ENCODE results near the gene TSACC. TPM values are rescaled to one million over a fixed set of nuclear protein-coding genes. Genes with fewer than 3 reads are reported as not detected.

Gene TSACC
- total and polyA plus RNA-seq, 10 of the 15 experiments (the other 5 are each of a cell fraction or from before 2014, with no cell fraction given): 0.25 to 2.8 (median 0.92) TPM; not detected in 4

- TF ChIP-seq RAD51 (IDR thresholded peaks at IDR 0.05): no peak
- TF ChIP-seq CBX5 (IDR thresholded peaks at IDR 0.05; ENCODE audit: low read depth): no peak
- TF ChIP-seq PAX8 (IDR thresholded peaks at IDR 0.05): no peak
- TF ChIP-seq ZBTB33 (IDR thresholded peaks at IDR 0.05): no peak
Observed at GRCh38 chr1:156357977-156358376, 19.7 kb downstream of the TSACC start (continued).

- no peak for FAIRE-seq
- Histone ChIP-seq H3K4me1 (ENCODE audit: control insufficient read depth, insufficient read depth, low read length) (0 out of 2 replicates have a peak, but pooled peaks cover 2% of the 10 kb centered on the region), H3K27me3 (replicated peaks in 1 of 2; ENCODE audit: control insufficient read depth in 2 of 2, insufficient read depth in 2 of 2, low read length in 1 of 2) (peaks cover 2% of the 10 kb centered on the region in 2 experiments; a peak in 2 of 4 replicates), H3K4me3 (no peak overlapping the region), H3K9me3 (replicated peaks; ENCODE audit: control insufficient read depth, insufficient read depth, low read length) (no peaks in the 10 kb centered on the region), H3K9ac (ENCODE audit: control insufficient read depth, insufficient read depth, low read length) (no peak overlapping the region), H3K4me2 (ENCODE audit: control insufficient read depth, insufficient read depth) (no peak overlapping the region), H3K27ac (ENCODE audit: control insufficient read depth, insufficient read depth) (no peak overlapping the region), H4K20me1 (ENCODE audit: control insufficient read depth, insufficient read depth) (no peaks in the 10 kb centered on the region), H3K36me3 (ENCODE audit: control insufficient read depth in 2 of 2, insufficient read depth in 2 of 2, low read length in 1 of 2) (no peaks in the 10 kb centered on the region), H3K79me2 (ENCODE audit: control insufficient read depth, insufficient read depth, low read length) (no peaks in the 10 kb centered on the region), H2AFZ (ENCODE audit: control insufficient read depth, low read depth, low read length) (no peak overlapping the region)
- SMC1A ChIA-PET (ENCODE audit: uncharacterized antibody, unreplicated experiment): interaction anchor here (0.6 to 2.0 kb wide), 5 partner anchors 14 to 243 kb away, joined by 3 to 8 read pairs (median 3); no protein-coding TSS in a partner anchor
- POLR2A ChIA-PET: no interaction called here
- CTCF ChIA-PET: interaction anchor here (0.6 to 3.2 kb wide), 20 partner anchors 11 to 250 kb away, joined by 3 to 25 read pairs (median 4); partner anchors contain the start of gene SMG5
- ATAC-seq: no peak
- no TSS peak for BruUV-seq (replicated peaks)
- no peak for DNase-seq (ENCODE audit: low read depth, low spot score)
- intact Hi-C loops (cut with micrococcal nuclease; ENCODE audit: unreplicated experiment): no loop called here
- 13% methylated on average over 1 of the region's 1 CpG for WGBS (ENCODE audit: insufficient coverage, insufficient replicate concordance, low lambda C conversion rate, missing lambda C conversion rate)
- RAD21 ChIA-PET (ENCODE audit: unreplicated experiment): interaction anchor here (0.8 to 1.5 kb wide), 5 partner anchors 79 to 166 kb away, joined by 3 to 4 read pairs (median 4); no protein-coding TSS in a partner anchor
- in situ Hi-C loops (cut with MboI): no loop called here
- no peak for TF ChIP-seq CBFB (IDR thresholded peaks at IDR 0.05; ENCODE audit: low read depth)
- TF ChIP-seq NFIC (IDR thresholded peaks at IDR 0.05; ENCODE audit: low read depth, low read length): no peak
- TF ChIP-seq SREBF2 (IDR thresholded peaks at IDR 0.05; ENCODE audit: low read length): no peak
- TF ChIP-seq RFX5 (IDR thresholded peaks at IDR 0.05; ENCODE audit: low read depth, low read length): no peak
- no peak for TF ChIP-seq SIN3A (IDR thresholded peaks at IDR 0.05; ENCODE audit: low read depth, low read length)
- TF ChIP-seq HSF1 (IDR thresholded peaks at IDR 0.05; ENCODE audit: low read depth, low read length): no peak
- TF ChIP-seq TARDBP (IDR thresholded peaks at IDR 0.05; ENCODE audit: borderline replicate concordance): no peak
- TF ChIP-seq NR2F1 (conservative IDR thresholded peaks at IDR 0.05): no peak
- no peak for TF ChIP-seq SMAD5 (IDR thresholded peaks at IDR 0.05; ENCODE audit: low read depth)
- no peak for TF ChIP-seq RELB (IDR thresholded peaks at IDR 0.05; ENCODE audit: low read depth)
- TF ChIP-seq HDAC2 (IDR thresholded peaks at IDR 0.05): no peak
- TF ChIP-seq BACH1 (IDR thresholded peaks at IDR 0.05; ENCODE audit: borderline replicate concordance): no peak
- TF ChIP-seq RB1 (IDR thresholded peaks at IDR 0.05; ENCODE audit: borderline replicate concordance): no peak
Observed at GRCh38 chr1:156358641-156359040, 20.3 kb downstream of the TSACC start.

All from GM12878 (cell line).